GM13976 (cell line): ENCODE data around the gene ZMIZ2.
A peak's percentile ranks its signal among the peaks of the same experiment; 100 is the strongest.
"Not testable (repeated sequence)": the region's sequence is repeated elsewhere in the genome, so short reads cannot be mapped to it uniquely, and the experiment has no call there.

Source experiments
- DNase-seq: peaks from one replicate; pipeline ENCODE4 v3.0.0; 2012; ENCODE audit warnings: low spot score
- CTCF ChIP-seq: IDR thresholded peaks from 2 replicates; pipeline ENCODE4 v1.5.1; 2012; ENCODE audit warnings: borderline replicate concordance, mild to moderate bottlenecking; ENCODE audit not compliant: insufficient read depth; ENCODE audit errors: extremely low read depth, missing control alignments, control extremely low read depth
- in situ Hi-C: fragments of 300-500 bp; cut with MboI; formaldehyde crosslinking; loops from one replicate; pipeline ENCODE4 v1.12.0; 2022; ENCODE audit warnings: low sequenced_read_pairs, mixed read lengths, inconsistent platforms; ENCODE audit not compliant: unreplicated experiment

ZMIZ2 gene

GRCh38 chr7:44713141-44713540, 35.5 kb upstream of the ZMIZ2 start:
- in situ Hi-C loops: no loop called here
- no peak for TF ChIP-seq CTCF
- peak; percentile 28 for DNase-seq

- no peak for TF ChIP-seq CTCF
- in situ Hi-C loops: no loop called here
- no peak for DNase-seq
These were observed 34.8 kb upstream of the ZMIZ2 start for GRCh38 chr7:44713680-44714335.

- no peak for TF ChIP-seq CTCF
- no peak for DNase-seq
- in situ Hi-C loops: no loop called here
These were observed 32.4 kb upstream of the ZMIZ2 start for GRCh38 chr7:44716205-44716604.

GRCh38 chr7:44720301-44720700, 28.3 kb upstream of the ZMIZ2 start:
- TF ChIP-seq CTCF: no peak
- no peak for DNase-seq
- in situ Hi-C loops: no loop called here

- DNase-seq: no peak
- in situ Hi-C loops: no loop called here
- TF ChIP-seq CTCF: no peak
These were observed 24.4 kb upstream of the ZMIZ2 start for GRCh38 chr7:44724276-44724675.

- in situ Hi-C loops, DNase-seq: not testable (repeated sequence)
These were observed 22.4 kb upstream of the ZMIZ2 start for GRCh38 chr7:44726250-44726649.

- TF ChIP-seq CTCF: no peak
- in situ Hi-C loops: no loop called here
- no peak for DNase-seq
These were observed 21.3 kb upstream of the ZMIZ2 start for GRCh38 chr7:44727158-44727936.
